MCF 10A (cell line): Measurements from ENCODE around the gene KIF5A. TPM values are rescaled to one million over a fixed set of nuclear protein-coding genes. Genes with fewer than 3 reads are reported as not detected.
A peak's percentile ranks its signal among the peaks of the same experiment; 100 is the strongest.

Source experiments
- BruUV-seq: library from RNA; stranded (reverse); fragments of 400-500 nt; replicated peaks from 2 replicates; lab custom pipeline; 2021; lab: Mats Ljungman, UMichigan
- CTCF ChIA-PET: fragments of 300-600 bp; sonication (Branson Sonifier 250); formaldehyde crosslinking; extraction: SDS; loops from one replicate; lab custom pipeline; 2021; ENCODE audit warnings: antibody characterized with exemption, inconsistent platforms; lab: Yijun Ruan, JAX
- POLR2A ChIA-PET: fragments of 300-600, 350-650 bp; sonication (Branson Sonifier 250); formaldehyde crosslinking; extraction: SDS; loops from one replicate; lab custom pipeline; 2020; ENCODE audit warnings: antibody characterized with exemption, inconsistent platforms; lab: Yijun Ruan, JAX
- DNase-seq: peaks from one replicate; pipeline ENCODE4 v3.0.0-alpha.2; 2018; ENCODE audit not compliant: unreplicated experiment
- H3K27ac Mint-ChIP-seq: one replicate; pipeline ENCODE4 v1.8.0; 2022; ENCODE audit warnings: mild to moderate bottlenecking, low read depth, mixed read lengths; ENCODE audit not compliant: unreplicated experiment
- H3K27me3 Mint-ChIP-seq: one replicate; pipeline ENCODE4 v1.8.0; 2022; ENCODE audit warnings: mixed read lengths; ENCODE audit not compliant: insufficient read depth, unreplicated experiment
- H3K36me3 Mint-ChIP-seq: one replicate; pipeline ENCODE4 v1.8.0; 2022; ENCODE audit warnings: mild to moderate bottlenecking, moderate library complexity, mixed read lengths; ENCODE audit not compliant: insufficient read depth, unreplicated experiment
- H3K4me1 Mint-ChIP-seq: one replicate; pipeline ENCODE4 v1.8.0; 2022; ENCODE audit warnings: mixed read lengths; ENCODE audit not compliant: insufficient read depth, unreplicated experiment
- H3K4me3 Mint-ChIP-seq: one replicate; pipeline ENCODE4 v1.8.0; 2022; ENCODE audit warnings: mild to moderate bottlenecking, moderate library complexity, mixed read lengths; ENCODE audit not compliant: unreplicated experiment
- H3K9me3 Mint-ChIP-seq: one replicate; pipeline ENCODE4 v1.8.0; 2022; ENCODE audit warnings: mixed read lengths; ENCODE audit not compliant: unreplicated experiment
- intact Hi-C: fragments of 100-400 bp; cut with micrococcal nuclease; formaldehyde crosslinking; loops from 2 replicates; pipeline ENCODE4 v1.14.1; 2022
- total RNA-seq: library from RNA; stranded (reverse); gene quantifications from 2 replicates; pipeline ENCODE4 v1.2.3, GENCODE V29; 2022
- TF ChIP-seq, protein P1 (sequence below): fragments of 200-600 bp; IDR thresholded peaks from one replicate; pipeline ENCODE4 v1.8.0; 2022; ENCODE audit warnings: antibody characterized with exemption, mild to moderate bottlenecking; ENCODE audit not compliant: unreplicated experiment

The KIF5A gene
- total RNA-seq, 1 experiment from 2014 or later, result 0.56 TPM

DNA sequence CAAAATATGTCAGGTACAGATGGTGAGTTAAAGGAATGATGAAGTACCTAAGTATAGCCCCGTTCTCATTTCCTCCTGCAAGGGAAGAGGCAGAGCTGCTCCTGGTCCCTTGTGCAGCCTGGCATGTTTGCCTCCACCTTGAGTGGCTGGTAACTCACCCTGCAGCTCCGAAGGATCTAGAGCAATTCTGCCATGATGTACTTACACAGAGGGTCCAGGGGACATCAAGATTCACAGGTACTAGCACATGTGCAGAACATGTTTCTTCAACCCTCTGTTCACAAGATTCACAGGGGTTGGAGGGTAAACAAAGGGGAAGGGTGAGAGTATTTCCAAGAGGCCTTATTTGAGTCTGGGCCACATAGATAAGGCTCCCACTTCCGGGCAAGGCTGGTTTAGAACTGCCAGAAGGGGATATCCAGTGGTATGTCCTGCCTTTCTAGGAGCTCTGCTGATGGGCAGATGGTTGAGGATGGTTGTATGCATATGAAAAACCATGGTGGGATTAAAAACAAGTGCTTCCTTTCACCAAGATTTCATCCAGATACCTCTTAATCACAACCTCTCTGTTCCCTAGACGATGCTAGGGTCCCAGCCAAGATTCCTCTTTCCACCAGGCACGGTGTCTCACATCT lies 10.6 kb upstream of the KIF5A start:
- TF ChIP-seq, protein P1, sequence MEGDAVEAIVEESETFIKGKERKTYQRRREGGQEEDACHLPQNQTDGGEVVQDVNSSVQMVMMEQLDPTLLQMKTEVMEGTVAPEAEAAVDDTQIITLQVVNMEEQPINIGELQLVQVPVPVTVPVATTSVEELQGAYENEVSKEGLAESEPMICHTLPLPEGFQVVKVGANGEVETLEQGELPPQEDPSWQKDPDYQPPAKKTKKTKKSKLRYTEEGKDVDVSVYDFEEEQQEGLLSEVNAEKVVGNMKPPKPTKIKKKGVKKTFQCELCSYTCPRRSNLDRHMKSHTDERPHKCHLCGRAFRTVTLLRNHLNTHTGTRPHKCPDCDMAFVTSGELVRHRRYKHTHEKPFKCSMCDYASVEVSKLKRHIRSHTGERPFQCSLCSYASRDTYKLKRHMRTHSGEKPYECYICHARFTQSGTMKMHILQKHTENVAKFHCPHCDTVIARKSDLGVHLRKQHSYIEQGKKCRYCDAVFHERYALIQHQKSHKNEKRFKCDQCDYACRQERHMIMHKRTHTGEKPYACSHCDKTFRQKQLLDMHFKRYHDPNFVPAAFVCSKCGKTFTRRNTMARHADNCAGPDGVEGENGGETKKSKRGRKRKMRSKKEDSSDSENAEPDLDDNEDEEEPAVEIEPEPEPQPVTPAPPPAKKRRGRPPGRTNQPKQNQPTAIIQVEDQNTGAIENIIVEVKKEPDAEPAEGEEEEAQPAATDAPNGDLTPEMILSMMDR, result no peak
- BruUV-seq, result no TSS peak
- POLR2A ChIA-PET, result interaction anchor here (2.0 kb wide), 1 partner anchor 16 kb away, joined by 12 read pairs; the partner anchor contains the start of gene MBD6
- intact Hi-C loops, result no loop called here
- no peaks in the 10 kb centered on the region for H3K4me1 Mint-ChIP-seq
- H3K4me3 Mint-ChIP-seq, result no peak overlapping the region
- peak overlapping the region; percentile 15 for H3K27ac Mint-ChIP-seq
- DNase-seq, result no peak
- H3K9me3 Mint-ChIP-seq, result no peaks in the 10 kb centered on the region
- CTCF ChIA-PET, result interaction anchor here (0.7 to 1.3 kb wide), 3 partner anchors 13 to 81 kb away, joined by 3 read pairs; no protein-coding TSS in a partner anchor
- H3K36me3 Mint-ChIP-seq, result peaks cover 56% of the 10 kb centered on the region
- no peaks in the 10 kb centered on the region for H3K27me3 Mint-ChIP-seq

DNA sequence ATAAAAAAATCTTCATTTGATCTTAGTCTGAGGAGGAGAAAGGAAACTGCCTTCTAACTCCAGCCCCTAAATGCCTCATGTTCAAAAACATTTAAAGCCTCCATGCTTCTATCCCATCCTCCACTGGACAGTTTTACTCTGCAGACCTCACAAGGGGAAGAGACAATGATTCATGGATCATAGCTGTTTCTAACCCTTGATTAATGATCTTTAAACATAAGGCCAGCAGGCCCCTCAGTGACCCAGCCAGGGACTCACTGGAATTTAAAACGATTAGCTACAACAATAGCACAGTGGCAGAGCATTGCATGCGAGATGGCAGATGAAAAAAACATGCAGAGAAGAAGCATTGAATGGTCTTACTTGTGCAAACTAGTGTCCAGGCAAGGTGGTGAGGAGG lies 8.8 kb upstream of the KIF5A start:
- no peak overlapping the region for H3K4me3 Mint-ChIP-seq
- POLR2A ChIA-PET, result interaction anchor here (0.6 to 1.5 kb wide), 3 partner anchors 9 to 478 kb away, joined by 3 to 6 read pairs (median 5); no protein-coding TSS in a partner anchor
- BruUV-seq, result no TSS peak

DNA sequence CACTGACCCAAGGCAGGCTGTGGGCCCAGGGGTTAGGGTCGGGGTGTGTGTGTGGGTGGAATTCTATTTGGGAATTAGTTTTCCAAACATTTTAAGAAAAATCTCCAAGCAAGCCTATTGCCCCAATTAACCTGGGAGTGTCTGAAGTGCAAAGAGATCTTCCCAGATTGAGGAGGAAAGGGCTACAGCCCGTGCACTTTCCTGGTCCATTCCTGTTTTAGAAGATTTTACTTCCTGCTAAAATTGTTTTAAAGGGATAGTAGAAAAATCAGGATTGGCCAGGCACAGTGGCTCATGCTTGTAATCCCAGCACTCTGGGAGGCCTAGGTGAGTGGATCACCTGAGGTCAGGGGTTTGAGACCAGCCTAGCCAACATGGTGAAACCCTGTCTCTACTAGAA lies 8.1 kb upstream of the KIF5A start:
- Mint-ChIP-seq H3K9me3 (no peaks in the 10 kb centered on the region), H3K4me1 (peaks cover 17% of the 10 kb centered on the region), H3K4me3 (no peak overlapping the region), H3K27me3 (no peaks in the 10 kb centered on the region), H3K36me3 (peaks cover 47% of the 10 kb centered on the region), H3K27ac (no peak overlapping the region)
- no peak for DNase-seq
- POLR2A ChIA-PET, result interaction anchor here (0.9 to 1.5 kb wide), 4 partner anchors 9 to 52 kb away, joined by 3 to 6 read pairs (median 4); no protein-coding TSS in a partner anchor
- TF ChIP-seq, protein P1, result no peak
- CTCF ChIA-PET, result no interaction called here
- intact Hi-C loops, result no loop called here
- BruUV-seq, result no TSS peak

More for the DNA sequence above, 8.8 kb upstream of the KIF5A start:
- TF ChIP-seq, protein P1, result no peak
- DNase-seq, result no peak
- Mint-ChIP-seq H3K36me3 (peaks cover 47% of the 10 kb centered on the region), H3K27me3 (no peaks in the 10 kb centered on the region), H3K27ac (no peak overlapping the region), H3K4me1 (peaks cover 14% of the 10 kb centered on the region), H3K9me3 (no peaks in the 10 kb centered on the region)
- intact Hi-C loops, result no loop called here
- CTCF ChIA-PET, result interaction anchor here (0.7 to 1.3 kb wide), 3 partner anchors 12 to 85 kb away, joined by 3 to 4 read pairs (median 3); no protein-coding TSS in a partner anchor

DNA sequence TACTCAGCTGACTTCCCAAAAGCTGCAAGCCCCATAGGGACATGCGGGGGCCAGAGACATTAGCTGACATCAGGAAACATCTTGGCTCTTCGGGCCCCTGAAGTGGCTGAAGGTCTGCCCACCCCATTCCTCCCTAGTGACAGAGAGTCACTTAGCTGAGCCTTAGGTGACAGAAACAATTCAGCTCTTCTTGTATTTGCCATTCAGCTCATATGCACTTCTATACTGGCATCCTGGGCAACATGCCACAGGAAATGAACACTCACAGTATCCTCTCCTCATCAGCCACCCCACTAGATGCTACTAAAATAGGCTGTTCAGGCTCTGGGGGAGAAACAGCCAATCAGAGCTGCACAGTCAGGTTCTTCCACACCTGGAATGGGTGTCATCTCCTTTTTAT lies 6.3 kb upstream of the KIF5A start:
- no peak for DNase-seq
- TF ChIP-seq, protein P1, result no peak
- ChIA-PET POLR2A (interaction anchor here (1.2 kb wide), 2 partner anchors 11 to 18 kb away, joined by 4 to 6 read pairs; no protein-coding TSS in a partner anchor), CTCF (interaction anchor here (0.7 to 1.1 kb wide), 2 partner anchors 17 to 94 kb away, joined by 3 read pairs; no protein-coding TSS in a partner anchor)
- intact Hi-C loops, result no loop called here
- Mint-ChIP-seq H3K36me3 (peaks cover 33% of the 10 kb centered on the region), H3K27me3 (no peaks in the 10 kb centered on the region), H3K4me3 (no peak overlapping the region), H3K9me3 (no peaks in the 10 kb centered on the region), H3K27ac (no peak overlapping the region), H3K4me1 (peaks cover 25% of the 10 kb centered on the region)
- BruUV-seq, result no TSS peak
